ENCODE measurements around the gene LHFPL4. TPM values are rescaled to one million over a fixed set of nuclear protein-coding genes. Genes with fewer than 3 reads are reported as not detected.

LHFPL4 gene
- total and polyA plus RNA-seq, 2 of the 13 experiments (the other 11 are each of a cell fraction or from before 2014, with no cell fraction given) = 0.02 to 0.03 TPM

DNA sequence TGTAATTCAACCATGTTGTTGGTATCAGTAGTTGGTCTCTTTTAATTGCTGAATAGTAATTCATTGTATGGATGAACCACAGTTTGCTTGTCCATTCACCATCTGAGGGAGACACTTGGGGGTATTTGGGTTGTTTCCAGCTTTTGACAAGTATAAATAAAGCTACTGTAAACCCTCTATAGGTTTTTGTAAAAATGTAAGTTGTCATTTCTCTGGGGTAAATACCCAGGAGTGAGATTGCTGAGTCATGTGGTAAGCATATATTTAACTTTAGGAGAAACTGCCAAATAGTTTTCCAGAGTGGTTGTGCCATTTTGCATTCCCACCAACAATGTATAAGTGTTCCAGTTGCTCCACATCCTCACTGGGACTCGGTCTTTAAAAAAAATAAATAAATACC is 15.4 kb upstream of the LHFPL4 start:
- ChIA-PET CTCF (ENCODE audit: low intra/inter-chr PET ratio, low total read pairs) (no interaction called here), POLR2A (no interaction called here)
- FAIRE-seq (no peak), DNase-seq (ENCODE audit: low spot score) (no peak), ATAC-seq (no peak)
- in situ Hi-C loops (cut with HindIII; ENCODE audit: extremely low pct_ligation_motif_present, low pct_unique_long_range_greater_than_20kb) (no loop called here), intact Hi-C loops (cut with micrococcal nuclease; ENCODE audit: unreplicated experiment) (no loop called here)
- H3K27ac ChIP-seq (ENCODE audit: extremely low read length, insufficient read depth, low read length) = no peak overlapping the region
- H3K4me2 ChIP-seq (ENCODE audit: low read depth, low read length) = no peak overlapping the region
- H3K4me3 ChIP-seq (replicated peaks in 1 of 3; ENCODE audit: insufficient read depth in 1 of 3, low read depth in 2 of 3, low read length in 3 of 3) = no peak overlapping the region
- H3K9me3 ChIP-seq (ENCODE audit: low read length) = no peaks in the 10 kb centered on the region
- H3K9ac ChIP-seq (ENCODE audit: insufficient read depth, low read depth, low read length) = no peak overlapping the region
- WGBS (ENCODE audit: low lambda C conversion rate) = 25% methylated on average over 1 of the region's 1 CpG
- H2AFZ ChIP-seq (ENCODE audit: low read length) = no peak overlapping the region
- TF ChIP-seq MAFK (conservative IDR thresholded peaks at IDR 0.05 in 1 of 2, IDR thresholded peaks at IDR 0.05 in 1 of 2; ENCODE audit: low read length in 2 of 2) (0 out of 4 replicates have a peak, but pooled peaks of 1 of the 2 experiments have one; percentile 22), RARG (CRISPR knock-in tag; IDR thresholded peaks at IDR 0.05; ENCODE audit: low read depth) (no peak), CCAR2 (optimal IDR thresholded peaks at IDR 0.05; ENCODE audit: low read depth, low read length) (no peak), NFE2L2 (IDR thresholded peaks at IDR 0.05; ENCODE audit: low read length) (peak; percentile 33; the same call in 1 of the 2 replicates), MZF1 (CRISPR knock-in tag; IDR thresholded peaks at IDR 0.05; ENCODE audit: borderline replicate concordance) (no peak)
- H3K36me3 ChIP-seq (replicated peaks in 1 of 2; ENCODE audit: control insufficient read depth in 1 of 2, insufficient read depth in 2 of 2, low read length in 2 of 2) = no peaks in the 10 kb centered on the region
- H3K4me1 ChIP-seq (ENCODE audit: insufficient read depth, low read length) = no peaks in the 10 kb centered on the region
- H3K27me3 ChIP-seq (ENCODE audit: control insufficient read depth in 1 of 2, insufficient read depth in 2 of 2, low read length in 2 of 2) = peaks cover 0 to 8% of the 10 kb centered on the region in 2 experiments; a peak in 1 of 5 replicates
- no peaks in the 10 kb centered on the region for H4K20me1 ChIP-seq (ENCODE audit: insufficient read depth, low read length)
- no peaks in the 10 kb centered on the region for H3K79me2 ChIP-seq (ENCODE audit: insufficient read depth, low read length)
- BruUV-seq (replicated peaks) = no TSS peak

DNA sequence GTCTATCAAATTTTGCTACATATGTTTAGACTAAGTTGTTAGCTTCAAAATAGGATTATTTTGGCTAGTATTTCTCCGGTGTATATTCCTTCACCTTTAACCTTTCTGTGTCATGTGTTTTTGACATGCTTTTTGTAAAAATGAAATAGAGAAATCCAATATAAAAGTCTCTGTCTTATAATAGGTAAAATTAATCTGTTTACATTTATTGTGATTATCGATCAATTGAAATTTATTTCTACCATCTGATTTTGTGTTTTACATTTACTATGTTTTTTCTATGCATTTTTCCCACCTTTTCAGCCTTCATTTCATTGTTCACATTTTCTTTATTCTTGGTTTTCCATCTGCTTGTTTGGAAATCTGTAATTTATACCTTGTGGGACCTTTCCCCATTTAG is 11.7 kb upstream of the LHFPL4 start:
- 22% methylated on average over 2 of the region's 2 CpGs for WGBS (ENCODE audit: low lambda C conversion rate)
- Histone ChIP-seq H4K20me1 (ENCODE audit: insufficient read depth, low read length) (no peaks in the 10 kb centered on the region), H3K4me2 (ENCODE audit: low read depth, low read length) (no peak overlapping the region), H3K9ac (ENCODE audit: insufficient read depth, low read depth, low read length) (no peak overlapping the region), H3K36me3 (replicated peaks in 1 of 2; ENCODE audit: control insufficient read depth in 1 of 2, insufficient read depth in 2 of 2, low read length in 2 of 2) (no peaks in the 10 kb centered on the region), H3K4me1 (ENCODE audit: insufficient read depth, low read length) (no peaks in the 10 kb centered on the region), H2AFZ (ENCODE audit: low read length) (no peak overlapping the region), H3K9me3 (ENCODE audit: low read length) (no peaks in the 10 kb centered on the region), H3K27ac (ENCODE audit: extremely low read length, insufficient read depth, low read length) (no peak overlapping the region), H3K4me3 (replicated peaks in 1 of 3; ENCODE audit: insufficient read depth in 1 of 3, low read depth in 2 of 3, low read length in 3 of 3) (no peak overlapping the region), H3K27me3 (ENCODE audit: control insufficient read depth in 1 of 2, insufficient read depth in 2 of 2, low read length in 2 of 2) (peaks cover 0 to 3% of the 10 kb centered on the region in 2 experiments; a peak in 2 of 5 replicates), H3K79me2 (ENCODE audit: insufficient read depth, low read length) (no peaks in the 10 kb centered on the region)
- in situ Hi-C loops (cut with HindIII; ENCODE audit: extremely low pct_ligation_motif_present, low pct_unique_long_range_greater_than_20kb) = no loop called here
- FAIRE-seq (no peak), ATAC-seq (no peak), DNase-seq (ENCODE audit: low spot score) (no peak)
- CTCF ChIA-PET (ENCODE audit: low intra/inter-chr PET ratio, low total read pairs) = no interaction called here
- POLR2A ChIA-PET = no interaction called here
- BruUV-seq (replicated peaks) = no TSS peak
- intact Hi-C loops (cut with micrococcal nuclease; ENCODE audit: unreplicated experiment) = no loop called here
- no peak for TF ChIP-seq ZNF431 (CRISPR knock-in tag; IDR thresholded peaks at IDR 0.05; ENCODE audit: borderline replicate concordance, low read depth)
- TF ChIP-seq, protein P1, sequence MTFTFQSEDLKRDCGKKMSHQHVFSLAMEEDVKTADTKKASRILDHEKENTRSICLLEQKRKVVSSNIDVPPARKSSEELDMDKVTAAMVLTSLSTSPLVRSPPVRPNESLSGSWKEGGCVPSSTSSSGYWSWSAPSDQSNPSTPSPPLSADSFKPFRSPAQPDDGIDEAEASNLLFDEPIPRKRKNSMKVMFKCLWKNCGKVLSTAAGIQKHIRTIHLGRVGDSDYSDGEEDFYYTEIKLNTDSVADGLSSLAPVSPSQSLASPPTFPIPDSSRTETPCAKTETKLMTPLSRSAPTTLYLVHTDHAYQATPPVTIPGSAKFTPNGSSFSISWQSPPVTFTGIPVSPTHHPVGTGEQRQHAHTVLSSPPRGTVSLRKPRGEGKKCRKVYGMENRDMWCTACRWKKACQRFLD (CRISPR knock-in tag; IDR thresholded peaks at IDR 0.05; ENCODE audit: borderline replicate concordance) = no peak
- TF ChIP-seq ZNF646 (CRISPR knock-in tag; IDR thresholded peaks at IDR 0.05) = no peak
- TF ChIP-seq NBN (conservative IDR thresholded peaks at IDR 0.05) = no peak
- TF ChIP-seq, protein P2, sequence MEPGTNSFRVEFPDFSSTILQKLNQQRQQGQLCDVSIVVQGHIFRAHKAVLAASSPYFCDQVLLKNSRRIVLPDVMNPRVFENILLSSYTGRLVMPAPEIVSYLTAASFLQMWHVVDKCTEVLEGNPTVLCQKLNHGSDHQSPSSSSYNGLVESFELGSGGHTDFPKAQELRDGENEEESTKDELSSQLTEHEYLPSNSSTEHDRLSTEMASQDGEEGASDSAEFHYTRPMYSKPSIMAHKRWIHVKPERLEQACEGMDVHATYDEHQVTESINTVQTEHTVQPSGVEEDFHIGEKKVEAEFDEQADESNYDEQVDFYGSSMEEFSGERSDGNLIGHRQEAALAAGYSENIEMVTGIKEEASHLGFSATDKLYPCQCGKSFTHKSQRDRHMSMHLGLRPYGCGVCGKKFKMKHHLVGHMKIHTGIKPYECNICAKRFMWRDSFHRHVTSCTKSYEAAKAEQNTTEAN (CRISPR knock-in tag; conservative IDR thresholded peaks at IDR 0.05) = no peak

Measured in HepG2 (cell line).